GM13977 (cell line): ENCODE data around the gene COL8A2.

Source experiments
- DNase-seq: peaks from one replicate; pipeline ENCODE4 v3.0.0; 2012; ENCODE audit warnings: low spot score
- CTCF ChIP-seq: IDR thresholded peaks from 2 replicates; pipeline ENCODE4 v1.5.1; 2012; ENCODE audit warnings: mild to moderate bottlenecking, control low read depth; ENCODE audit not compliant: insufficient read depth; ENCODE audit errors: extremely low read depth, missing control alignments
- in situ Hi-C: fragments of 300-500 bp; cut with MboI; formaldehyde crosslinking; loops from one replicate; pipeline ENCODE4 v1.12.0; 2022; ENCODE audit warnings: low sequenced_read_pairs, low pct_unique_long_range_greater_than_20kb, mixed read lengths, inconsistent platforms; ENCODE audit not compliant: unreplicated experiment

Gene COL8A2

GRCh38 chr1:36062315-36062714 lies 62.7 kb downstream of the COL8A2 start:
- DNase-seq, result no peak
- TF ChIP-seq CTCF, result no peak
- in situ Hi-C loops, result no loop called here

- no peak for TF ChIP-seq CTCF
- DNase-seq, result no peak
- in situ Hi-C loops, result no loop called here
Measured at GRCh38 chr1:36055706-36056105, 69.3 kb downstream of the COL8A2 start.

GRCh38 chr1:36053978-36054377 lies 71.0 kb downstream of the COL8A2 start:
- in situ Hi-C loops, result no loop called here
- no peak for DNase-seq
- TF ChIP-seq CTCF, result no peak

GRCh38 chr1:36051821-36052220 lies 73.2 kb downstream of the COL8A2 start:
- no peak for DNase-seq
- TF ChIP-seq CTCF, result no peak
- in situ Hi-C loops, result no loop called here
